ENCODE measurements around the gene SGK1. TPM values are rescaled to one million over a fixed set of nuclear protein-coding genes. Genes with fewer than 3 reads are reported as not detected.

The SGK1 gene
- total and polyA plus RNA-seq, 12 donors = 86.0 to 685 (median 192) TPM

DNA sequence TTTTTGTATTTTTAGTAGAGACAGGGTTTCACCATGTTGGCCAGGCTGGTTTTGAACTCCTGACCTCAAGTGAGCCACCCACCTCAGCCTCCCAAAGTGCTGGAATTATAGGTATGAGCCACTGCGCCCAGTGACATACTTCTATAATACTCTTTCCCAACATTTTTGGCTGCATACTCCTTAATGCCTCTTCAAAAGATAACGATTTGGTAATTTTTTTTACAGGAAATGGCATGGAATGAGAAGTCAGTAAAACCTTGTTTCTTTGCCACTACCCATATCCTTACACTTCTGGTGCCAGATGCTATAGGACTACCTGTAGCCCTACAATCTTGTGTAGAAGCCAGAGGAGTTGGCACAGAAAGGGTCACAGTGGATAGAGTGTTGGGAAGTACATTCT lies 41.4 kb upstream of the SGK1 start:
- WGBS, 4 donors = 80 to 89% (median 84%) methylated on average over 2 of the region's 2 CpGs
- Histone ChIP-seq H3K4me1 (replicated peaks in 1 of 2) (no peaks in the 10 kb centered on the region), H3K27me3 (no peaks in the 10 kb centered on the region), H3K27ac (no peak overlapping the region), H3K4me3 (no peak overlapping the region), H3K36me3 (replicated peaks in 1 of 2) (no peaks in the 10 kb centered on the region), H3K9me3 (replicated peaks in 1 of 3) (no peaks in the 10 kb centered on the region)
- TF ChIP-seq POLR2A (IDR thresholded peaks at IDR 0.05) (no peak), CTCF (IDR thresholded peaks at IDR 0.05) (no peak)
- intact Hi-C loops (cut with DNase I) = no loop called here
- no peak for DNase-seq

GRCh38 chr6:134358320-134358719 lies 40.4 kb upstream of the SGK1 start:
- no peaks in the 10 kb centered on the region for H3K9me3 ChIP-seq (replicated peaks in 1 of 3)
- H3K27ac ChIP-seq = peak overlapping the region in 3 of 5 donors; percentile 1 to 68 (median 44)
- H3K4me1 ChIP-seq (replicated peaks in 1 of 2) = no peaks in the 10 kb centered on the region
- intact Hi-C loops (cut with DNase I) = no loop called here
- no peak overlapping the region for H3K4me3 ChIP-seq
- DNase-seq = peak in 2 of 7 donors; percentile 19 to 51
- WGBS, 4 donors = 35 to 45% (median 38%) methylated on average over 4 of the region's 4 CpGs
- H3K27me3 ChIP-seq = no peaks in the 10 kb centered on the region
- H3K36me3 ChIP-seq (replicated peaks in 1 of 2) = no peaks in the 10 kb centered on the region
- TF ChIP-seq CTCF (IDR thresholded peaks at IDR 0.05) (no peak), POLR2A (IDR thresholded peaks at IDR 0.05) (no peak)

GRCh38 chr6:134357022-134357487 lies 39.1 kb upstream of the SGK1 start:
- 87 to 94% (median 89%) methylated on average over 2 of the region's 2 CpGs for WGBS, 4 donors
- no peaks in the 10 kb centered on the region for H3K4me1 ChIP-seq (replicated peaks in 1 of 2)
- DNase-seq = no peak
- TF ChIP-seq POLR2A (IDR thresholded peaks at IDR 0.05) (no peak), CTCF (IDR thresholded peaks at IDR 0.05) (no peak)
- no peak overlapping the region for H3K4me3 ChIP-seq
- H3K9me3 ChIP-seq (replicated peaks in 1 of 3) = no peaks in the 10 kb centered on the region
- H3K27me3 ChIP-seq = no peaks in the 10 kb centered on the region
- H3K27ac ChIP-seq = no peak overlapping the region
- intact Hi-C loops (cut with DNase I) = no loop called here
- H3K36me3 ChIP-seq (replicated peaks in 1 of 2) = no peaks in the 10 kb centered on the region

DNA sequence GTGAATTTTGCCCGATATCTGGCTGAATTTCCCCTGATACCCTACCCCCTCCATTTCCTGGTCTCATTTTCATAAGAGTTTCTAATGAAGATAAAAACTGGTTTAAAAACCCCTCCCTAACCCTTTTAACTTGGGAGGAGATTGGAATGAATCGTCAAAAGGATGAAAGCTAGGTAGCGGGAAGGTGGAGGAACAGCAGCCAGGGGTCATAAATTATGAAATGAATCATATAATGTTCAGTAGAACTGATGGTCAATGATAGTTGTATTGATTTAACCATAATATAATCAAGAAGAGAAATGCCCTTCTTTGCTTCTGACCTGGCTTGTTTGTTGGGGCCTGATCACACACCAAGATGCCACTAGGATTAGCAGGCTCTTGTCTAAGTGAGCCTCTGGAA lies 38.5 kb upstream of the SGK1 start:
- H3K4me3 ChIP-seq = no peak overlapping the region

More for the DNA sequence above, 38.5 kb upstream of the SGK1 start:
- DNase-seq = no peak
- intact Hi-C loops (cut with DNase I) = no loop called here
- TF ChIP-seq POLR2A (IDR thresholded peaks at IDR 0.05) (no peak), CTCF (IDR thresholded peaks at IDR 0.05) (no peak)
- Histone ChIP-seq H3K9me3 (replicated peaks in 1 of 3) (no peaks in the 10 kb centered on the region), H3K36me3 (replicated peaks in 1 of 2) (no peaks in the 10 kb centered on the region), H3K4me1 (replicated peaks in 1 of 2) (no peaks in the 10 kb centered on the region), H3K27me3 (no peaks in the 10 kb centered on the region), H3K27ac (no peak overlapping the region)
- WGBS, 4 donors = 92 to 98% (median 95%) methylated on average over 3 of the region's 3 CpGs
